ENCODE results near the gene PRRT3. TPM values are rescaled to one million over a fixed set of nuclear protein-coding genes. Genes with fewer than 3 reads are reported as not detected.

Gene PRRT3
- total and polyA plus RNA-seq, 2 of the 13 experiments (the other 11 are each of a cell fraction or from before 2014, with no cell fraction given), result 0.22 to 0.44 TPM

GRCh38 chr3:9898467-9899241 lies 53.6 kb downstream of the PRRT3 start (continued):
- TF ChIP-seq, protein P1, sequence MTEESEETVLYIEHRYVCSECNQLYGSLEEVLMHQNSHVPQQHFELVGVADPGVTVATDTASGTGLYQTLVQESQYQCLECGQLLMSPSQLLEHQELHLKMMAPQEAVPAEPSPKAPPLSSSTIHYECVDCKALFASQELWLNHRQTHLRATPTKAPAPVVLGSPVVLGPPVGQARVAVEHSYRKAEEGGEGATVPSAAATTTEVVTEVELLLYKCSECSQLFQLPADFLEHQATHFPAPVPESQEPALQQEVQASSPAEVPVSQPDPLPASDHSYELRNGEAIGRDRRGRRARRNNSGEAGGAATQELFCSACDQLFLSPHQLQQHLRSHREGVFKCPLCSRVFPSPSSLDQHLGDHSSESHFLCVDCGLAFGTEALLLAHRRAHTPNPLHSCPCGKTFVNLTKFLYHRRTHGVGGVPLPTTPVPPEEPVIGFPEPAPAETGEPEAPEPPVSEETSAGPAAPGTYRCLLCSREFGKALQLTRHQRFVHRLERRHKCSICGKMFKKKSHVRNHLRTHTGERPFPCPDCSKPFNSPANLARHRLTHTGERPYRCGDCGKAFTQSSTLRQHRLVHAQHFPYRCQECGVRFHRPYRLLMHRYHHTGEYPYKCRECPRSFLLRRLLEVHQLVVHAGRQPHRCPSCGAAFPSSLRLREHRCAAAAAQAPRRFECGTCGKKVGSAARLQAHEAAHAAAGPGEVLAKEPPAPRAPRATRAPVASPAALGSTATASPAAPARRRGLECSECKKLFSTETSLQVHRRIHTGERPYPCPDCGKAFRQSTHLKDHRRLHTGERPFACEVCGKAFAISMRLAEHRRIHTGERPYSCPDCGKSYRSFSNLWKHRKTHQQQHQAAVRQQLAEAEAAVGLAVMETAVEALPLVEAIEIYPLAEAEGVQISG (CRISPR knock-in tag; IDR thresholded peaks at IDR 0.05), result 0 out of 2 replicates have a peak, but pooled peaks have one; percentile 15
- TF ChIP-seq CEBPG (CRISPR knock-in tag; IDR thresholded peaks at IDR 0.05), result peak; percentile 78
- 0 out of 2 replicates have a peak, but pooled peaks have one; percentile 45 for TF ChIP-seq ADNP (CRISPR knock-in tag; IDR thresholded peaks at IDR 0.05)
- TF ChIP-seq ZNF746 (CRISPR knock-in tag; IDR thresholded peaks at IDR 0.05), result peak; percentile 95
- TF ChIP-seq MIER3 (CRISPR knock-in tag; IDR thresholded peaks at IDR 0.05; ENCODE audit: borderline replicate concordance), result no peak
- TF ChIP-seq PITX1 (CRISPR knock-in tag; IDR thresholded peaks at IDR 0.05), result 0 out of 2 replicates have a peak, but pooled peaks have one; percentile 42
- TF ChIP-seq, protein P2, sequence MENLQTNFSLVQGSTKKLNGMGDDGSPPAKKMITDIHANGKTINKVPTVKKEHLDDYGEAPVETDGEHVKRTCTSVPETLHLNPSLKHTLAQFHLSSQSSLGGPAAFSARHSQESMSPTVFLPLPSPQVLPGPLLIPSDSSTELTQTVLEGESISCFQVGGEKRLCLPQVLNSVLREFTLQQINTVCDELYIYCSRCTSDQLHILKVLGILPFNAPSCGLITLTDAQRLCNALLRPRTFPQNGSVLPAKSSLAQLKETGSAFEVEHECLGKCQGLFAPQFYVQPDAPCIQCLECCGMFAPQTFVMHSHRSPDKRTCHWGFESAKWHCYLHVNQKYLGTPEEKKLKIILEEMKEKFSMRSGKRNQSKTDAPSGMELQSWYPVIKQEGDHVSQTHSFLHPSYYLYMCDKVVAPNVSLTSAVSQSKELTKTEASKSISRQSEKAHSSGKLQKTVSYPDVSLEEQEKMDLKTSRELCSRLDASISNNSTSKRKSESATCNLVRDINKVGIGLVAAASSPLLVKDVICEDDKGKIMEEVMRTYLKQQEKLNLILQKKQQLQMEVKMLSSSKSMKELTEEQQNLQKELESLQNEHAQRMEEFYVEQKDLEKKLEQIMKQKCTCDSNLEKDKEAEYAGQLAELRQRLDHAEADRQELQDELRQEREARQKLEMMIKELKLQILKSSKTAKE (CRISPR knock-in tag; IDR thresholded peaks at IDR 0.05; ENCODE audit: borderline replicate concordance), result no peak
- 0 out of 2 replicates have a peak, but pooled peaks have one; percentile 14 for TF ChIP-seq SP5 (CRISPR knock-in tag; IDR thresholded peaks at IDR 0.05; ENCODE audit: borderline replicate concordance, low read depth)
- TF ChIP-seq ZMYM4 (CRISPR knock-in tag; IDR thresholded peaks at IDR 0.05), result peak; percentile 39; the same call in 1 of the 2 replicates
- TF ChIP-seq ZNF749 (CRISPR knock-in tag; IDR thresholded peaks at IDR 0.05; ENCODE audit: borderline replicate concordance), result peak; percentile 51; the same call in 1 of the 2 replicates
- TF ChIP-seq GTF3A (CRISPR knock-in tag; conservative IDR thresholded peaks at IDR 0.05), result 0 out of 2 replicates have a peak, but pooled peaks have one; percentile 16
- no peak for TF ChIP-seq SOX13 (IDR thresholded peaks at IDR 0.05)
- TF ChIP-seq SOX13 (CRISPR knock-in tag; conservative IDR thresholded peaks at IDR 0.05 in 1 of 2, IDR thresholded peaks at IDR 0.05 in 1 of 2), result peak in 1 of 2 experiments; percentile 25; a peak in 1 of 4 replicates
- peak; percentile 78 for TF ChIP-seq HNF4A (CRISPR knock-in tag; IDR thresholded peaks at IDR 0.05)
- peak; percentile 47; the same call in 1 of the 2 replicates for TF ChIP-seq ZNF460 (CRISPR knock-in tag; IDR thresholded peaks at IDR 0.05; ENCODE audit: borderline replicate concordance)
- TF ChIP-seq, protein P3, sequence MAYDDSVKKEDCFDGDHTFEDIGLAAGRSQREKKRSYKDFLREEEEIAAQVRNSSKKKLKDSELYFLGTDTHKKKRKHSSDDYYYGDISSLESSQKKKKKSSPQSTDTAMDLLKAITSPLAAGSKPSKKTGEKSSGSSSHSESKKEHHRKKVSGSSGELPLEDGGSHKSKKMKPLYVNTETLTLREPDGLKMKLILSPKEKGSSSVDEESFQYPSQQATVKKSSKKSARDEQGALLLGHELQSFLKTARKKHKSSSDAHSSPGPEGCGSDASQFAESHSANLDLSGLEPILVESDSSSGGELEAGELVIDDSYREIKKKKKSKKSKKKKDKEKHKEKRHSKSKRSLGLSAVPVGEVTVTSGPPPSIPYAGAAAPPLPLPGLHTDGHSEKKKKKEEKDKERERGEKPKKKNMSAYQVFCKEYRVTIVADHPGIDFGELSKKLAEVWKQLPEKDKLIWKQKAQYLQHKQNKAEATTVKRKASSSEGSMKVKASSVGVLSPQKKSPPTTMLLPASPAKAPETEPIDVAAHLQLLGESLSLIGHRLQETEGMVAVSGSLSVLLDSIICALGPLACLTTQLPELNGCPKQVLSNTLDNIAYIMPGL (CRISPR knock-in tag; IDR thresholded peaks at IDR 0.05; ENCODE audit: borderline replicate concordance in 1 of 2, low read depth in 1 of 2), result peak in 1 of 2 experiments; percentile 6; a peak in 1 of 4 replicates
- TF ChIP-seq HHEX (CRISPR knock-in tag; IDR thresholded peaks at IDR 0.05), result no peak
- no peak for TF ChIP-seq ZNF768 (CRISPR knock-in tag; IDR thresholded peaks at IDR 0.05)
- peak; percentile 95 for TF ChIP-seq ZMYM3 (CRISPR knock-in tag; IDR thresholded peaks at IDR 0.05)
- TF ChIP-seq UBTF (CRISPR knock-in tag; IDR thresholded peaks at IDR 0.05), result 0 out of 2 replicates have a peak, but pooled peaks have one; percentile 41

Data from HepG2 (cell line).